ENCODE results near the gene PRLR. TPM values are rescaled to one million over a fixed set of nuclear protein-coding genes. Genes with fewer than 3 reads are reported as not detected.

The PRLR gene
- total and polyA plus RNA-seq, 4 donors = 3.5 to 44.5 (median 14.3) TPM

DNA sequence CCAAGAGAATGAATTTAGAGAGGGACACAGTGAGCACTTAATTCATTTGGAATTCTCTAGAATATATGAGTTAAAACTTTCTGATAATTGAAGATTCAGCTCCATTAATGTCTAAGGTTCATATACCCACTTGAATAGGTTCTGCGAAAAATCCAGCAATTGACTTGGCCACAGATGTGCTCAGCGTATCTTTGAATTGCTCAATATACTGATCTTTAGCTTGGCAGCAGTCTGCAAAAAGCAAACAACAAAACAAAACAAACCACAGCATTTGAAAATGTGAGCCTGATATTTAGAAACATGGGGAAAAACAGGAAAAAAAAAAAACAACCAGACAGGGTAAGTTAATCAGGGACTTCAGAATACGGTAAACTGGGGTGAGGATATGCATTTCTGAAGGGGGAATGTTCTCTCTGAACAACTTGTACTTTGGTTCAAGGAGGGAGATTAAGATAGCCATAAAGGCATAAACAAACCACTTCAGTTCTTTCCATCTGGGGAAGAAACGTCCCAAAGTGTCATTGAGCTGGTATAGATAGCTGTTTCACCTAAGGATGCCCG lies 203.9 kb downstream of the PRLR start (continued):
- TF ChIP-seq RAD21 (IDR thresholded peaks at IDR 0.05) (peak in 1 of 2 donors; percentile 42), GABPA (IDR thresholded peaks at IDR 0.05 in 1 of 2, conservative IDR thresholded peaks at IDR 0.05 in 1 of 2) (no peak), EGR1 (IDR thresholded peaks at IDR 0.05; ENCODE audit: low read depth in 2 of 2) (no peak), JUND (IDR thresholded peaks at IDR 0.05) (peak; percentile 32 to 55), HNF4G (IDR thresholded peaks at IDR 0.05) (peak; percentile 37), TAF1 (conservative IDR thresholded peaks at IDR 0.05) (no peak)

DNA sequence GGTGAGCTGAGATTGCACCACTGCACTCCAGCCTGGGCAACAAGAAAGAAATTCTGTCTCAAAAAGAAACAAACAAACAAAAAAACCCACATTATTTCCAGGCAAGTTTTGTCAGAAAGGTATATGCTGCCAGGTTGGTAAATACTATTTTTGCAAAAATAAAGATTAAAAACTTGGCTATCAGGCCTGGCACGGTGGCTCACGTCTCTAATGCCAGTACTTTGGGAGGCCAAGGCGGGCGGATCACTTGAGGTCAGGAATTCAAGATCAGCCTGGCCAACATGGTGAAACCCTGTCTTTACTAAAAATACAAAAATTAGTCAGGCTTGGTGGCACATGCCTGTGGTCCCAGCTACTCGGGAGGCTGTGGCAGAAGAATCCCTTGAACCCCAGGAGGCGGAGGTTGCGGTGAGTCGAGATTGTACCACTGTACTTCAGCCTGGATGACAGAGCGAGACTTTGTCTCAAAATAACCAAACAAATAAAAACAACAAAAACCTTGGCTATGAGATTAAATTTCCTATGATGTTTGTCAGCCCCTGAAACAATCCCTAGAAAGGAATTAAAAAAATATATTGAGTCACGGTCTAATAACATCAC lies 205.3 kb downstream of the PRLR start:
- TF ChIP-seq, protein P1, sequence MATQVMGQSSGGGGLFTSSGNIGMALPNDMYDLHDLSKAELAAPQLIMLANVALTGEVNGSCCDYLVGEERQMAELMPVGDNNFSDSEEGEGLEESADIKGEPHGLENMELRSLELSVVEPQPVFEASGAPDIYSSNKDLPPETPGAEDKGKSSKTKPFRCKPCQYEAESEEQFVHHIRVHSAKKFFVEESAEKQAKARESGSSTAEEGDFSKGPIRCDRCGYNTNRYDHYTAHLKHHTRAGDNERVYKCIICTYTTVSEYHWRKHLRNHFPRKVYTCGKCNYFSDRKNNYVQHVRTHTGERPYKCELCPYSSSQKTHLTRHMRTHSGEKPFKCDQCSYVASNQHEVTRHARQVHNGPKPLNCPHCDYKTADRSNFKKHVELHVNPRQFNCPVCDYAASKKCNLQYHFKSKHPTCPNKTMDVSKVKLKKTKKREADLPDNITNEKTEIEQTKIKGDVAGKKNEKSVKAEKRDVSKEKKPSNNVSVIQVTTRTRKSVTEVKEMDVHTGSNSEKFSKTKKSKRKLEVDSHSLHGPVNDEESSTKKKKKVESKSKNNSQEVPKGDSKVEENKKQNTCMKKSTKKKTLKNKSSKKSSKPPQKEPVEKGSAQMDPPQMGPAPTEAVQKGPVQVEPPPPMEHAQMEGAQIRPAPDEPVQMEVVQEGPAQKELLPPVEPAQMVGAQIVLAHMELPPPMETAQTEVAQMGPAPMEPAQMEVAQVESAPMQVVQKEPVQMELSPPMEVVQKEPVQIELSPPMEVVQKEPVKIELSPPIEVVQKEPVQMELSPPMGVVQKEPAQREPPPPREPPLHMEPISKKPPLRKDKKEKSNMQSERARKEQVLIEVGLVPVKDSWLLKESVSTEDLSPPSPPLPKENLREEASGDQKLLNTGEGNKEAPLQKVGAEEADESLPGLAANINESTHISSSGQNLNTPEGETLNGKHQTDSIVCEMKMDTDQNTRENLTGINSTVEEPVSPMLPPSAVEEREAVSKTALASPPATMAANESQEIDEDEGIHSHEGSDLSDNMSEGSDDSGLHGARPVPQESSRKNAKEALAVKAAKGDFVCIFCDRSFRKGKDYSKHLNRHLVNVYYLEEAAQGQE (IDR thresholded peaks at IDR 0.05) = no peak
- peak; percentile 13 to 54 for TF ChIP-seq RXRA (IDR thresholded peaks at IDR 0.05)
- no peak for TF ChIP-seq RAD21 (IDR thresholded peaks at IDR 0.05)
- TF ChIP-seq HNF4A (conservative IDR thresholded peaks at IDR 0.05) = peak in 1 of 2 donors; percentile 28
- Histone ChIP-seq H3K27ac (ENCODE audit: low read depth in 1 of 2, low read length in 2 of 2) (peak overlapping the region; percentile 28 to 31), H3K9ac (ENCODE audit: low read depth in 1 of 2, low read length in 2 of 2) (no peak overlapping the region), H3K9me3 (ENCODE audit: control insufficient read depth in 4 of 4, low read length in 3 of 4) (no peaks in the 10 kb centered on the region), H3K4me1 (ENCODE audit: control insufficient read depth in 4 of 4, insufficient read depth in 4 of 4, low read length in 3 of 4) (peaks cover 7 to 51% (median 49%) of the 10 kb centered on the region in 4 donors), H3K36me3 (ENCODE audit: control insufficient read depth in 4 of 4, insufficient read depth in 3 of 4, low read depth in 1 of 4, low read length in 3 of 4) (peaks cover 0 to 3% (median 0%) of the 10 kb centered on the region in 4 donors), H3K27me3 (ENCODE audit: control insufficient read depth in 4 of 4, insufficient read depth in 4 of 4, low read length in 3 of 4) (no peaks in the 10 kb centered on the region), H3K4me3 (ENCODE audit: low read depth in 1 of 3, low read length in 3 of 3) (no peak overlapping the region)
- 38% methylated on average over 10 of the region's 10 CpGs for WGBS
- DNase-seq (ENCODE audit: low spot score) = no peak

DNA sequence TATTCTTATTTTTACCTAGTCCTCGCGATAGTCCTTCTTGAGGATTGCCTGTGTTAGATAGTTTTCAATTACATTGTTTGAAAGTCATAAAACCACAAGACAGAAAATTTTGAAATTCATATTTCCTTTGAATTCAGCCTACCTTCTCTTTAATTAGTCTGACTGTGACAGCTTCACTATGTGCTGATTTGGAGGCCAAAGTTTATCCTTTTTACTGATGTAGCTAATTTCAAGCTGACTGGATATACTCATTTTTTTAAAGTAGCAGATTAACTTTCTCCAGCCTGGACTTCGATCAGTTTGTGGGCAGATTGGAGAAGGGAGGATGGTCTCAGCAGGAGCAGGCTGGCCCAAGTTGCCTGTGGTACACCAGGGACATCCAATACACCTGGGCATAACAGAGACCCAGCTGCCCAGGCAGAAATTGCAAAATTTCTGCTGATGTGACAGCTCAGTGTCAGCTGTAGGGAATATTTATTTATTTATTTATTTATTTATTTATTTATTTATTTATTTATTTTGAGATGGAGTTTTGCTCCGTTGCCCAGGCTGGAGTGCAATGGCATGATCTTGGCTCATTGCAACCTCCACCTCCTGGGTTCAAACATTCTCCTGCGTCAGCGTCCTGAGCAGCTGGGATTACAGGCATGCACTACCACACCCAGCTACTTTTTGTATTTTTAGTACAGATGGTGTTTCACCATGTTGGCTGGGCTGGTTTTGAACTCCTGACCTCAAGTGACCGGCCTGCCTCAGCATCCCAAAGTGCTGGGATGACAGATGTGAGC lies 206.7 kb downstream of the PRLR start:
- Histone ChIP-seq H3K36me3 (ENCODE audit: control insufficient read depth in 4 of 4, insufficient read depth in 3 of 4, low read depth in 1 of 4, low read length in 3 of 4) (no peaks in the 10 kb centered on the region), H3K9me3 (ENCODE audit: control insufficient read depth in 4 of 4, low read length in 3 of 4) (no peaks in the 10 kb centered on the region), H3K4me3 (ENCODE audit: low read depth in 1 of 3, low read length in 3 of 3) (no peak overlapping the region), H3K27ac (ENCODE audit: low read depth in 1 of 2, low read length in 2 of 2) (peak overlapping the region; percentile 59 to 67), H3K4me1 (ENCODE audit: control insufficient read depth in 4 of 4, insufficient read depth in 4 of 4, low read length in 3 of 4) (peaks cover 7 to 50% (median 46%) of the 10 kb centered on the region in 4 donors), H3K9ac (ENCODE audit: low read depth in 1 of 2, low read length in 2 of 2) (no peak overlapping the region), H3K27me3 (ENCODE audit: control insufficient read depth in 4 of 4, insufficient read depth in 4 of 4, low read length in 3 of 4) (no peaks in the 10 kb centered on the region)
- no peak for DNase-seq (ENCODE audit: low spot score)
- WGBS = 32% methylated on average over 7 of the region's 7 CpGs
- TF ChIP-seq, protein P2, sequence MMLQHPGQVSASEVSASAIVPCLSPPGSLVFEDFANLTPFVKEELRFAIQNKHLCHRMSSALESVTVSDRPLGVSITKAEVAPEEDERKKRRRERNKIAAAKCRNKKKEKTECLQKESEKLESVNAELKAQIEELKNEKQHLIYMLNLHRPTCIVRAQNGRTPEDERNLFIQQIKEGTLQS (IDR thresholded peaks at IDR 0.05) = no peak
- no peak for TF ChIP-seq NR2F2 (IDR thresholded peaks at IDR 0.05)
- peak; percentile 69 for TF ChIP-seq SP1 (IDR thresholded peaks at IDR 0.05)
- TF ChIP-seq HNF4A (conservative IDR thresholded peaks at IDR 0.05) = peak; percentile 73 to 86
- TF ChIP-seq HNF4G (IDR thresholded peaks at IDR 0.05) = peak; percentile 22
- no peak for TF ChIP-seq FOXA2 (IDR thresholded peaks at IDR 0.05)
- TF ChIP-seq EGR1 (IDR thresholded peaks at IDR 0.05; ENCODE audit: low read depth in 2 of 2) = peak in 1 of 2 donors; percentile 46
- TF ChIP-seq, protein P3, sequence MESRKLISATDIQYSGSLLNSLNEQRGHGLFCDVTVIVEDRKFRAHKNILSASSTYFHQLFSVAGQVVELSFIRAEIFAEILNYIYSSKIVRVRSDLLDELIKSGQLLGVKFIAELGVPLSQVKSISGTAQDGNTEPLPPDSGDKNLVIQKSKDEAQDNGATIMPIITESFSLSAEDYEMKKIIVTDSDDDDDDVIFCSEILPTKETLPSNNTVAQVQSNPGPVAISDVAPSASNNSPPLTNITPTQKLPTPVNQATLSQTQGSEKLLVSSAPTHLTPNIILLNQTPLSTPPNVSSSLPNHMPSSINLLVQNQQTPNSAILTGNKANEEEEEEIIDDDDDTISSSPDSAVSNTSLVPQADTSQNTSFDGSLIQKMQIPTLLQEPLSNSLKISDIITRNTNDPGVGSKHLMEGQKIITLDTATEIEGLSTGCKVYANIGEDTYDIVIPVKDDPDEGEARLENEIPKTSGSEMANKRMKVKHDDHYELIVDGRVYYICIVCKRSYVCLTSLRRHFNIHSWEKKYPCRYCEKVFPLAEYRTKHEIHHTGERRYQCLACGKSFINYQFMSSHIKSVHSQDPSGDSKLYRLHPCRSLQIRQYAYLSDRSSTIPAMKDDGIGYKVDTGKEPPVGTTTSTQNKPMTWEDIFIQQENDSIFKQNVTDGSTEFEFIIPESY (IDR thresholded peaks at IDR 0.05) = no peak
- TF ChIP-seq RAD21 (IDR thresholded peaks at IDR 0.05) = peak; percentile 7 to 24
- TF ChIP-seq, protein P4, sequence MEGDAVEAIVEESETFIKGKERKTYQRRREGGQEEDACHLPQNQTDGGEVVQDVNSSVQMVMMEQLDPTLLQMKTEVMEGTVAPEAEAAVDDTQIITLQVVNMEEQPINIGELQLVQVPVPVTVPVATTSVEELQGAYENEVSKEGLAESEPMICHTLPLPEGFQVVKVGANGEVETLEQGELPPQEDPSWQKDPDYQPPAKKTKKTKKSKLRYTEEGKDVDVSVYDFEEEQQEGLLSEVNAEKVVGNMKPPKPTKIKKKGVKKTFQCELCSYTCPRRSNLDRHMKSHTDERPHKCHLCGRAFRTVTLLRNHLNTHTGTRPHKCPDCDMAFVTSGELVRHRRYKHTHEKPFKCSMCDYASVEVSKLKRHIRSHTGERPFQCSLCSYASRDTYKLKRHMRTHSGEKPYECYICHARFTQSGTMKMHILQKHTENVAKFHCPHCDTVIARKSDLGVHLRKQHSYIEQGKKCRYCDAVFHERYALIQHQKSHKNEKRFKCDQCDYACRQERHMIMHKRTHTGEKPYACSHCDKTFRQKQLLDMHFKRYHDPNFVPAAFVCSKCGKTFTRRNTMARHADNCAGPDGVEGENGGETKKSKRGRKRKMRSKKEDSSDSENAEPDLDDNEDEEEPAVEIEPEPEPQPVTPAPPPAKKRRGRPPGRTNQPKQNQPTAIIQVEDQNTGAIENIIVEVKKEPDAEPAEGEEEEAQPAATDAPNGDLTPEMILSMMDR (IDR thresholded peaks at IDR 0.05; ENCODE audit: low read depth, low read length, missing input control) = no peak
- TF ChIP-seq TAF1 (conservative IDR thresholded peaks at IDR 0.05) = no peak
- TF ChIP-seq, protein P5, sequence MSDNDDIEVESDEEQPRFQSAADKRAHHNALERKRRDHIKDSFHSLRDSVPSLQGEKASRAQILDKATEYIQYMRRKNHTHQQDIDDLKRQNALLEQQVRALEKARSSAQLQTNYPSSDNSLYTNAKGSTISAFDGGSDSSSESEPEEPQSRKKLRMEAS (IDR thresholded peaks at IDR 0.05) = peak; percentile 34
- TF ChIP-seq RXRA (IDR thresholded peaks at IDR 0.05) = peak; percentile 75 to 78
- TF ChIP-seq JUND (IDR thresholded peaks at IDR 0.05) = peak in 1 of 2 donors; percentile 16

Measured in liver (tissue), 9 donors.